Tibial artery (tissue), 4 donors: ENCODE results near the gene PLXNA4.

Source experiments
- DNase-seq, 2 donors: peaks; one replicate each; pipeline ENCODE4 v3.0.0-alpha.2; 2019
- H3K27ac ChIP-seq, 2 donors: fragments of 200-600 bp; sonication (generic) in 1 of 2; 1 replicate in 1 of 2; 2 replicates in 1 of 2; pipeline ENCODE4 v1.5.1; 2018 to 2019; ENCODE audit warnings: mild to moderate bottlenecking in 1 of 2
- H3K27me3 ChIP-seq, 2 donors: fragments of 200-600 bp; sonication (generic) in 1 of 2; one replicate each; pipeline versions ENCODE4 v1.5.1 to v1.6.0; 2016 to 2019
- H3K36me3 ChIP-seq, 3 donors: fragments of 200-600 bp; sonication (generic) in 2 of 3; one replicate each; pipeline ENCODE4 v1.5.1; 2016 to 2019; ENCODE audit warnings: mild to moderate bottlenecking in 2 of 3
- H3K4me1 ChIP-seq, 4 donors: fragments of 200-600 bp; sonication (generic) in 2 of 4; 1 replicate in 3 of 4; 2 replicates in 1 of 4; pipeline ENCODE4 v1.5.1; 2016 to 2019
- H3K4me3 ChIP-seq, 2 donors: fragments of 200-600 bp; sonication (generic) in 1 of 2; 1 replicate in 1 of 2; 2 replicates in 1 of 2; pipeline ENCODE4 v1.5.1; 2018 to 2019; ENCODE audit warnings: mild to moderate bottlenecking in 2 of 2
- H3K9me3 ChIP-seq, 3 donors: fragments of 200-600 bp; sonication (generic) in 1 of 3; one replicate each; pipeline ENCODE4 v1.5.1; 2016 to 2019
- intact Hi-C: fragments of 100-400 bp; cut with DNase I; formaldehyde crosslinking; loops from one replicate; pipeline ENCODE4 v1.15.0; 2023; ENCODE audit warnings: low total_unique reads
- TF ChIP-seq, protein P1 (sequence below), 2 experiments: fragments of 200-600 bp in 1 of 2; fragments of 450-650 bp in 1 of 2; IDR thresholded peaks; one replicate each; pipeline ENCODE4 v1.5.1; 2017 to 2019; ENCODE audit warnings: antibody characterized with exemption in 2 of 2, mild to moderate bottlenecking in 1 of 2, moderate library complexity in 1 of 2

Gene PLXNA4

DNA sequence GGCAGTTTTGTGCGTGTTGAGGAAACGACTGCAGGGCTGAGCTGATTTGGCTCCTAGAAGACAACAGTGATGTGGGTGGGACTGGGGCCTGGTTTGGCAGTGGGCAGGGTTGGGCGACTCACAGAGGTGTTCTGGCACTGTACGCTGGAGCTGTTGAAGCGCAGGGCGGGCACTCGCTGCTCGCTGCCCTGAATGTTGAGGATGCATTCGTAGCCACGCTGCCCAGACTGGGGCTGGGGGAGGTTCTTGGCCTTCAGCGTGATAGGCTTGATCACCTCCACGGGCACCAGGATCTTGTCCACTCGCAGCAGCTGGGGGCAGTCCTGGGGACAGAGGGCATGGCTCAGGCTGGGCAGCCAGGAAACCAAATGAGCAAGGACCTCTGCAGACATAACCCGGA lies 365.4 kb downstream of the PLXNA4 start:
- intact Hi-C loops: no loop called here
- DNase-seq: no peak
- H3K4me3 ChIP-seq: no peak overlapping the region
- peaks cover 0 to 4% (median 0%) of the 10 kb centered on the region in 3 donors for H3K36me3 ChIP-seq
- H3K4me1 ChIP-seq: no peaks in the 10 kb centered on the region
- H3K27ac ChIP-seq: no peak overlapping the region
- TF ChIP-seq, protein P1, sequence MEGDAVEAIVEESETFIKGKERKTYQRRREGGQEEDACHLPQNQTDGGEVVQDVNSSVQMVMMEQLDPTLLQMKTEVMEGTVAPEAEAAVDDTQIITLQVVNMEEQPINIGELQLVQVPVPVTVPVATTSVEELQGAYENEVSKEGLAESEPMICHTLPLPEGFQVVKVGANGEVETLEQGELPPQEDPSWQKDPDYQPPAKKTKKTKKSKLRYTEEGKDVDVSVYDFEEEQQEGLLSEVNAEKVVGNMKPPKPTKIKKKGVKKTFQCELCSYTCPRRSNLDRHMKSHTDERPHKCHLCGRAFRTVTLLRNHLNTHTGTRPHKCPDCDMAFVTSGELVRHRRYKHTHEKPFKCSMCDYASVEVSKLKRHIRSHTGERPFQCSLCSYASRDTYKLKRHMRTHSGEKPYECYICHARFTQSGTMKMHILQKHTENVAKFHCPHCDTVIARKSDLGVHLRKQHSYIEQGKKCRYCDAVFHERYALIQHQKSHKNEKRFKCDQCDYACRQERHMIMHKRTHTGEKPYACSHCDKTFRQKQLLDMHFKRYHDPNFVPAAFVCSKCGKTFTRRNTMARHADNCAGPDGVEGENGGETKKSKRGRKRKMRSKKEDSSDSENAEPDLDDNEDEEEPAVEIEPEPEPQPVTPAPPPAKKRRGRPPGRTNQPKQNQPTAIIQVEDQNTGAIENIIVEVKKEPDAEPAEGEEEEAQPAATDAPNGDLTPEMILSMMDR (IDR thresholded peaks at IDR 0.05): no peak
- H3K27me3 ChIP-seq: no peaks in the 10 kb centered on the region
- H3K9me3 ChIP-seq: no peaks in the 10 kb centered on the region

DNA sequence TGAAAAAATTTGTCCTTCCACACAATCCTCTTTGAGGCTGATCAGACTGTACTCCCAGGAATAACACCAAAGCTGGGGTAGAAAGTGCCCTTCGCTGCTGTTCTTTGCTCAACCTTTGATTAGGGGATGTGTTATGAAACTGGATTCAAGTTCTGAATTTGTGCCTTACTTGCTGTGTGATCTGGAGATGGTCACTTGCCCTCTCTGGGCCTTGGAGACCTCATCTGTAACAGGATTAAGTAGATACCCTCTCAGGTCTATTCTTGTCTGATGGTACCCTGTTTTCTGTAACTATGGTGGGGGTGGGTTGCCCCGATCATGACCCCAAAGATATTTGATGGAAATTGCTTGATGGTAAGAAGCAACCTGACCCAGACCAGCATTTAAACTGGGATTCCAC lies 368.5 kb downstream of the PLXNA4 start:
- Histone ChIP-seq H3K27ac (no peak overlapping the region), H3K9me3 (no peaks in the 10 kb centered on the region), H3K4me1 (no peaks in the 10 kb centered on the region), H3K27me3 (no peaks in the 10 kb centered on the region), H3K4me3 (no peak overlapping the region), H3K36me3 (peaks cover 0 to 8% (median 0%) of the 10 kb centered on the region in 3 donors)
- intact Hi-C loops: no loop called here
- TF ChIP-seq, protein P1 (IDR thresholded peaks at IDR 0.05): no peak
- no peak for DNase-seq

DNA sequence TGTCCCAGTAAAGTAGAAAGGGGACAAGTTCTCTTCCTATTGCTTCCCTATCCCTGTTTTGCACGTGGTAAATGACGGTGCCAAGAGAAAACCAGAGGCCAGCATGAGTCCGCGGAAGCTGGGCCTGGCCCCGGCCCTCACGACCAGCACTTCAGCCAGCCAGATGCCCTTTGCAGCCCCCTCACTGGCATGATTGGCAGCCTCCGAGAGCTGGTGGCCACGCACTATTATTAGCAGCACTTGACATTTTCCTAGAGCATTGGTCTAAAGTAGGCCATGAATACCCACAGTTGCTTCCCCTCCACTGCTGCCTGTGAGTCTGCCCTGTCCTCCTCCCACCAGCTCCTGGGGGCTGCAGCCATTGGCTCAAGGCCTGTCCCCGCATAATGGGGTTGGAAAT lies 369.1 kb downstream of the PLXNA4 start:
- peaks cover 0 to 8% (median 0%) of the 10 kb centered on the region in 3 donors for H3K36me3 ChIP-seq
- TF ChIP-seq, protein P1 (IDR thresholded peaks at IDR 0.05): no peak
- intact Hi-C loops: no loop called here
- H3K4me3 ChIP-seq: no peak overlapping the region
- DNase-seq: no peak
- H3K9me3 ChIP-seq: no peaks in the 10 kb centered on the region
- no peaks in the 10 kb centered on the region for H3K27me3 ChIP-seq
- no peak overlapping the region for H3K27ac ChIP-seq
- no peaks in the 10 kb centered on the region for H3K4me1 ChIP-seq

DNA sequence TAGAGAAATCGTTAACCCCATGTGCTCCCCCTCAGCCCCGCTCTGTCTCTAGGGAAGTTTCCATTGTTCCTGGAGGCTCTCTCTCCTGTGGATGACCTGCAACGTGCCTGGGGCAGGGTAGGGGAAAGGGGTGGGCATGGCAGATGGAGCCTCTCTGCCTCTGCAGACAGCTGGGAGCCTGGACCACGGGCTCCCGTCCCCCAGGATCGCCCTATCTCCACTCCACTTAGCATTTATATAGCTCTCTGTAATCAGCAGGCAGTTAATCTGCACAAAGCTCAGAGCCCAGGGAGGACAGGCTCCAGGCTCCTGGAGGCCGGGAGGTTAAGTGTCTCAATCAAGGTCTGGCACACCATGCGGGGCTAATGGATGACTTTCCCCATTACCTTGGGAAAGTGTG lies 369.7 kb downstream of the PLXNA4 start:
- Histone ChIP-seq H3K4me3 (no peak overlapping the region), H3K9me3 (no peaks in the 10 kb centered on the region), H3K27ac (no peak overlapping the region), H3K4me1 (no peaks in the 10 kb centered on the region), H3K27me3 (no peaks in the 10 kb centered on the region), H3K36me3 (peaks cover 0 to 8% (median 0%) of the 10 kb centered on the region in 3 donors)
- TF ChIP-seq, protein P1 (IDR thresholded peaks at IDR 0.05): no peak
- no peak for DNase-seq
- intact Hi-C loops: no loop called here

DNA sequence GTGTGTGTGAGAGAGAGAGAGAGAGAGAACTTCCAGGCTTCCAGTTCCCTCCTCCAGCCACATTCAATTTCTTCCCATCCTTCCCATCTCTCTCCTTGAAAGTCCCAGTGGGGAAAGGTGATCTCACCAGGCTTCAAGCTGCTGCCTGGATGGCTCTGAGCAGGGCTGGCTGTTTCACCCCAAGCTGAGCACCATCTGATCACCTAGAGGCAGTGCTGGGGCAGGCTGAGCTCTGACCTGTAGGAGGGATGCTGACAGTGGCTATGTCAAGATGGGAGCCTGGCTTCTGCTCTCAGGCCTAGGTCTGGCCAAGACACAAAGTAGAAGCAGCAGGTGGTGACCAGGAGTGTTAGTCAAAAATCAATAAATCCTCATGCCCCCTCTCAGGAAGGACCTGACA lies 370.8 kb downstream of the PLXNA4 start:
- DNase-seq: no peak
- TF ChIP-seq, protein P1 (IDR thresholded peaks at IDR 0.05): no peak

DNA sequence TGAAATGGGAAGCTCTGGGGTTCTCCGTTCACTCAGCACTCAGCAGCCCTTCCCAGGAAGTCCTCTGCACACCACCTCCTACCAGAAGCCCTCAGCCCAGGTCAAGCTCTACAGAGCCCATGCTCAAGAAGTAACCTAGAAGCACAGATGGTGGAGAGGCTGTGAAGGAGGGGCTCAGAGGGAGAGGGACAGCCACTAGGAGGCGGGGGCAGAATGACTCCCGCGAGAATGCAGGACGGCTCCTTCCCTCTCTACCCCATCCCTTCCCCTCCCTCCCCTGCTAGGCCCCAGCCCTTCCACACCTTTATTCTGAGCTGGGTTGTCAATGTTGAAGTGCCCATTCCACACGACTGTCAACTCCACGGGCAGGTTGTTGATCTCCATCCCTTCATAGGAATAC lies 373.2 kb downstream of the PLXNA4 start:
- Histone ChIP-seq H3K4me3 (no peak overlapping the region), H3K27me3 (no peaks in the 10 kb centered on the region), H3K36me3 (peaks cover 0 to 7% (median 4%) of the 10 kb centered on the region in 3 donors), H3K9me3 (no peaks in the 10 kb centered on the region), H3K4me1 (no peaks in the 10 kb centered on the region), H3K27ac (no peak overlapping the region)
- DNase-seq: no peak
- intact Hi-C loops: no loop called here
- TF ChIP-seq, protein P1 (IDR thresholded peaks at IDR 0.05): no peak

More for the DNA sequence above, 370.8 kb downstream of the PLXNA4 start:
- H3K36me3 ChIP-seq: peaks cover 0 to 8% (median 0%) of the 10 kb centered on the region in 3 donors
- H3K27me3 ChIP-seq: no peaks in the 10 kb centered on the region
- intact Hi-C loops: no loop called here
- no peak overlapping the region for H3K27ac ChIP-seq
- no peak overlapping the region for H3K4me3 ChIP-seq
- H3K9me3 ChIP-seq: no peaks in the 10 kb centered on the region
- no peaks in the 10 kb centered on the region for H3K4me1 ChIP-seq
